ENCODE data around the gene ARHGEF7.

Gene ARHGEF7

DNA sequence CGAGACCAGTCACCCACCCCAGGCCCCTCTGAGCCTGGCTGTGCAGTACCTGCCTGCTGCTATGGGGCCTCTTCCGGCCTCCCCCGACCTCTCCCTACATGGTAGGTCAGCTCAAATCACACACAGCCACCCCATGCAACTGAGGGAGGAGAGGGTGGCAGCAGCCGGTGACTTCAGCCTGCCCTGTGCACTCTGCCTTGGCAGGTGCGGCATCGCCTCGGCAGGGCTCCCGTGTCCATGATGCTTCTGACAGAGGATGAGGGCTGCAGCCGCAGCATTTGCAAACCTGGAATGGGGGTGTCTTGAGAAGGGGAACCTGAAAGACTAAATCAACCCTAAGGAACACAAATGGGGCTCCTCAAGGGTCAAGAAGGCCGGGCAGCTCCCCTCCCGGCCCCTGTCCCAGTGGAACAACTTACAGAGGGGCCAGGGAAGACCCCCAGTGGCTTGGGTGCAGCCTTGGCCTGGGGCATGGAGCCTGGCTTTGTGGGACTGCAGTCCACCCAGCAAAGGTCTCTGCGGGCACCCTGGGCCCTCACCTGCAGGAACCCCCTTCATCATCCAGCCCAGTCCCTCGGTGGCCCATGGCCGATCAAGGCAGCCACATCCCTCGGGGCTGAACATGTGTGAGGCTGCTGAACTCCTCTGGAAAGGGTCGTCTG lies 212.0 kb downstream of the ARHGEF7 start:
- DNase-seq = no peak

DNA sequence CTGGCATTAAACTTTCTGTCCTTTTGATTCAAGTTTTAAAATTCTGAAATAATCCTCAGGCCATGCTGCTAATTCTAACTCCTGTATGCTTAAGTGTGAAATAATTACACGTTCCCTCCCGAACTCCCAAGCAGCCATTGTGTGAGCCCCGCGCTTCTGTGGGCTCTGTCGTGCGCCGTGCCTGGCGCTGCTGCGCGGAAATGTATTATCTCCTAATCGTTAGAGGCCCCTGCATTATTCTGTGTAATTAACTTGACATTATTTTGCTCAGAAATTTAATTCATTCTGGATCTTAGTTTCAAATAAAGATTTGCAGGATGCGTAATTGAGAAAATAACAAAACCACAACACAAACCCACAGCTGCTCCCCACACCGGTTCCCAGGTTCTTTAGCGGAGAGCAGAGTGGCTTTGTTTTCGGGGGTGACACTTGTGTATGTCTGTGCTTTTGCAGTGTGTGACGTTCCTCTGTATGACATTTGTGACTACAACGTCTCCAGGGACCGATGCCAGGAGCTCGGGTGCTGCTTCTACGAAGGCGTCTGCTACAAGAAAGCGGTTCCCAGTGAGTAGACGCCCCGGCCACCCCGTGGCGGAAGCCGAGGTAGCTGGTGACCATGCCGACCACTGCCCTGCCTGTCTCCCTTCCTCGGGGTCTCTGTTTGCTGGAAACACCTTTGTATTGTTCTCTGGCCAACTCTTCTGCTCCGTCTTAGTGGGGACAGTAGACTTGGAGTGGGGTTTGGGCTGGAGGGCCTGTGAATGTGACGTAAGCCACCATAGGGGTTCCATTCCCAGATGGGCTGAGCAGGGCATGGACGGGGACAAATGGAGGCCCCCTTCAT lies 212.8 kb downstream of the ARHGEF7 start:
- no peak for DNase-seq

DNA sequence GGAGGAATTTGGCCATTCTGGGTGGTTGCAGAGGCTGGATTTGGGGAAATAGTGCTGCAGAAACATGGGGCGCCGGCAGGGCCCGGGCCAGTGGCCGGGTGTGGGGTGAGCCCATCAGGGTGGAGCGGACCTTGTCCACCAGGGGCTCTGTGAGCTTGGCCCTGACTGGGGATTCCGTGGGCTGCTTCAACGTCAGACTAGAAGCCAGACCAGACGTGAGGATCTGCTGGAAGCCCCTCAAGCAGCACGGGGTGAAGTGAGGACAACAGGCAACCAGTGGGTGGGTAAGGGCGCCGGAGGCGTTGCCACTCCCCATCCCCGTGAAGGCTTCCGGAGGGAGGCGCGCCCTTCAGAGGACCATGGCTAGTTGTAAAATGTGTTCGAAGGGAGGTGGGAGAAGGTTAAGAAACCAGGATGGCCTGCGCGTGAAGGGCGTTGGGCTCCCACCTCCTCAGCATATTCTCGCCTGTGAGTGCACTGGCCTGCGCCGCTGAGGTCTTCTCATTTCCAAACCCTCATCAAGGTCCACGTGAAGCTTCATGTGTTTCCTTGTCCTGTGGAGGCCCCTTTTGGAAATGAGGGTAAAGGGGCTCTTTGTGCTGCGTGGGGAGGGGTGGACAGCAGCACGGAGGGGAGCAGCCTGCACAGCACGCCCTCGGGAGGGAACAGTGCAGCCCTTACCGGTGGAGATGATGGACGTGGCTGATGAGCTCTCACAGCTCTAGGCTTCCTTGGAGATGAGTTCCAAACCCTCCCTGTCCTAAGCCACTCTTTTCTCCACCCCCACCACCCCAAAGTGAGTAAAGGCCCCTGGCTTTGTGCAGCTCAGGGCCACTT lies 213.7 kb downstream of the ARHGEF7 start:
- no peak for DNase-seq

DNA sequence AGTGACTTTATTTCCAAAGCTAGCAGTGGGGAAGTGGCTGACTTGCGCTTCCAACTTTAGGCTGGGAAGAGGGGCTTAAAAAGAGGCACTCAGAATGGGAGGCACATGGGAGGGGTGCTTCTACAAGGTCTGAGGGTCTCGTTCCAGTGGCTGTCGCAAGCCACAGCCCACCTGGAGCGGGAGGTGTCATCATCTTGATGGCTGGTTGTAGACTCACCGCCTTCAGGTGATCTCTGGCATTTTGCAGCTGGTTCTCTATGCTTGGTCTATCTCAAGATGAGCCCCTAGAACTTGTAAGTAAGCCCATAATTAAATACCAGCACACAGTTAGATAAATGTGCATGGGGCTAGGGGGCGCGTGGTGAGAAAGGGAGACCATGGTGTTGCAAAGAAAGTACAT lies 214.5 kb downstream of the ARHGEF7 start:
- DNase-seq = no peak

GRCh38 chr13:111330066-111330610 lies 215.0 kb downstream of the ARHGEF7 start:
- DNase-seq = no peak

GRCh38 chr13:111335298-111335697 lies 220.2 kb downstream of the ARHGEF7 start:
- no peak for DNase-seq

DNA sequence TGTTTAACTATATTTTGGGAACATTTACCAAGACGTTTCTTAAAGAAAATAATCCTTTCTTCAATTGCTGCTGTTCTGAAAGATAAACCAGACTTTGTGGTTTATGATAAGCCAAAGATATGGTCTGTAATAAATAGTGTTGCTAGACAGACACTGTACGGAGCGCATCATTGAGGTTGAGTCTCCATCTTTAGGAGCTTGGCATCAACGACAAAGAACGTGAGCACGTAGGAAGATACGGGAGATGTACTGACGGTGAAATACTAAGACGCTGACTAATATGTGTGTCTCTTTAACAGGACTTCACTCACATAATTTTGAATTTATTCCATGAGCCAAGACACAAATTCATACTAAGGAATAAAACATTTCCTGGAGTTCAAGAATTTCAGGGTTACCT lies 221.6 kb downstream of the ARHGEF7 start:
- DNase-seq = no peak

- DNase-seq = no peak
Observed at GRCh38 chr13:111337206-111337605, 222.1 kb downstream of the ARHGEF7 start.

- DNase-seq = no peak
Observed at GRCh38 chr13:111337741-111338140, 222.6 kb downstream of the ARHGEF7 start.

DNA sequence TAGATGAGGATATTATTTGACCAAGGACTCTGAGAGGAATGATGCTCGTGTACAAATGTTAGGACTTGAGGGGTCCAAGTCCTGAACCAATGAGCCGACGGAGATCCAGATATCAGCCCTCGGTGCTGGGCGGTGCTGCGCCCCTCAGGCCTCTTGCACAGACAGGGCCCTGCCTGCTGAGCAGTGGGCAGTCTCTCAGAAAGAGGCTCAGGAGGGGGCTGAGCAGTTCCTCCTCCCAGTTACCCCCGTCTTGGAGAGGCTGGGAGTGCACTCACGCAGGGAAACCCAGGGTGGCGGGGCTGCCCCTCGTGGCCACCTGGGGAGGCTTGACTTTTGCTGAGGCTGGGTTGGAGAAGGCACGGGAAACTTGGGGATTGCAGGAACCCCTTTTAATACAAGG lies 223.7 kb downstream of the ARHGEF7 start:
- DNase-seq = no peak

DNA sequence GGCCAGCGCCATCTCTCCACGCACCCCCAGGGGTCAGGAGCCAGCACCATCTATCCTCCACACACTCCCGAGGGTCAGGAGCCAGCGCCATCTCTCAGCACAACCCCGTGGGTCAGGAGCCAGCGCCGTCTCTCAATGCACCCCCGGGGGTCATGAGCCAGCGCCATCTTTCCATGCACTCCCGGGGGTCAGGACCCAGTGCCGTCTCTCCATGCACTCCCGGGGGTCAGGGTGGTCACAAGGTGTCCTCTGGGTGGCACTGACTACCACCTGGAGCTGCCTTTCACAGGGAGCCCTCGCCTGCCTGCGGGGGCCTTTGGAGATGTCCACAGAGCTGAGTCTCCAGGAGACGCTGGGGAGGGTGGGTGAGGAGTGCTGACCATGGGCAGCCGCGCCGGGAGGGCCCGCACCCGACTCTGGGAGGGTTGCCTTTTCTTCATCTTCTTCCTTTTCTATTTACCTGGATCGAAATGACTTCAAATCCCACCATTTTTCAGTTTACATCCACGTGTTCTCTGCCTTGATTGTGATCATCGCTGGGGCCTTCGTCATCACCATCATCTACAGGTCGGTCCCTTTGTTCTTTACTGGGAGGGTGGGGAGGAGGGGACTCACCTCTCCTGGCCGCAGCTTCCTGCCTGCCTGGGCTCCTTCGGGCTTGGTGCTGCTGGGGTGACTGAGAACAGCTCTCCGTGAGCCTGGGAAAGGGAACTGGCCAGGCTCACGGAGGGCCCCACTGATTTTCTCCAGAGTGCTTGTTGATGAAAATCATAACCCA lies 224.4 kb downstream of the ARHGEF7 start:
- no peak for DNase-seq

GRCh38 chr13:111341886-111342285 lies 226.8 kb downstream of the ARHGEF7 start:
- DNase-seq = no peak

DNA sequence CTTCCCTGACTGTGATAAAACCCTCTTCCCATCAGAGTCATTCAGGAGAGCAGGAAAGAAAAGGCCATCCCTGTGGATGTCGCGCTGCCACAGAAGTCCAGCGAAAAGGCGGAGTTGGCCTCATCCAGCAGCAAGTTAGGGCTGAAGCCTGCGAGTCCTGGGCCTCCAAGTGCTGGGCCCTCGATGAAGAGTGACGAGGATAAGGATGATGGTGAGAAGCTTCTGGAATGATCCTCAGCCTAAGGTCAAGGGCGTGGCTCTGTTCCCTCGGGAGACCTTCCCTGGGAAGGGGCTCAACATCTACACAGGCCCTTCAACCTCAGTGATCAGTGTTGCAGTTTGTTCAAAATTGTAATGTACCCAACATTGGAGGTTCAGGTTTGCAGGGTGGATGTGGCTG lies 227.6 kb downstream of the ARHGEF7 start:
- DNase-seq = no peak

- DNase-seq = peak in 1 of 5 experiments; percentile 13
Observed at GRCh38 chr13:111343186-111343805, 228.2 kb downstream of the ARHGEF7 start.

GRCh38 chr13:111344471-111345191 lies 229.5 kb downstream of the ARHGEF7 start:
- no peak for DNase-seq

DNA sequence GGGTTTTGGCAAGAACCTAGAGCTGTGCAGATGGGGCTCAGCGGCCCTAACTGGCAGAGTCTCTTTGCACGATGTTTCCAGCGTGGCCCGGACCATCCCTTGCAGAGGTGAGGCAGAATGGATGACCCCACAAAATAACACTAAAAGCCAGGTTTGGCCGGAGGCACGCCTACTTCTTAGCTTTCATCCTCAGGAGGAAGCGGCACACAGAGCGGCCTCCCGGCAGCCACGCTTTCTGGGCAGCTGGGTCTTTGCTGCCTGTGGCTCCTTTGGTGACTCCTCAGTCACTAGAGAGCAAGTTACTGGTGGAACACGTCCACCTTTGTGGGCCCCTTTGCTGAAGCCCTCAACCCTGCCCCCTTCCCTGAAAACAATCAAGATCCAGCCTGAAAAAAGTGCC lies 230.6 kb downstream of the ARHGEF7 start:
- DNase-seq = no peak

DNA sequence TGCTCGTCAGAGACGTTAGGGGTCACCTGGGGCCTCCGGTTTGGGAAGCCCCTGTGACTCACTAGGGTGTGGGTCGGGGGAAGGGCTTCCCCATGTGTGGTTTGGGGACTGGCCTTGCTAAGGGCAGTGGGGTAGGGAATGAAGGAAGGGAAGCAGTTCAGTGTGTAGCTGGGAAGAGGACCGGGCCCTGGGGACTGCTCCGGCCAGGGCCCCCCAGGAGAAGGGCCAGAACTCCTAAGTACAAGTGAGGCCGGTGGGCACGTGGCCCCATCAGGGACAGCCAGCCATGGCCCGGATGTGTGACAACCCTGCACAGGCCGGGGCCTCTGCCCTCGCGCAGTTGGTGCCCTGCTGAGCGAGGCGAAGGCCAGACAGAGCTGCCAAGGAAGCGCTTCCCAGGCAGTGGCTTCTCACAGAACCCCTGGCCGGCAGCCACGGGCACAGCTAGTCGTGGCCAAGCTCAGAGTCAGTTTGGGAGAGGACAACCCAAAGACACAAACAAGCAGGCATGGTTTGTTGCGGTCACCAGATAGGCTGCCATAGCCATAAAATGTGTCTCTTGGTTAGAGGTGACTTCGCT lies 231.1 kb downstream of the ARHGEF7 start:
- no peak for DNase-seq

GRCh38 chr13:111347438-111347837 lies 232.3 kb downstream of the ARHGEF7 start:
- DNase-seq = no peak

- DNase-seq = no peak
Observed at GRCh38 chr13:111353508-111353907, 238.4 kb downstream of the ARHGEF7 start.

DNA sequence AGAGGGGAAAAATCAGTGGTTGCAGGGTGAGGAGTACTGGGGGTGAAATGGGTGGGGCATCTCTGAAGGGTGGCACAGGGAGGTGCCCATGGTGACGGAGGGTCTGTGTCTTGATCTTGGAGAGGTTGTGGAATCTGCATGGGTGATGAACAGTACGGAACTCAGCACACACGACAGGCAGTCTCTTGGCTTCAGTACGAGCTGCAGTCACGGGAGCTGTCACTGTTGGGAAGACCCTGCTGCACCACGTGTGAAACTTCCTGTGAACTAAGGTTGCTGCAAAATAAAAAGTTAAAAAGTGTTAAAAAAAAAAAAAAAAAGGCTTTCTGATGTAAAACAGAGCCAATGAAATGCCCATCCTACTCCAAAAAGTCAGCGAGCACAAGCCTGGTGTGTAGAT lies 239.7 kb downstream of the ARHGEF7 start:
- no peak for DNase-seq

All from T-helper 2 cell (primary cell).